Lower leg skin (tissue), 3 donors: ENCODE data around the gene LYST.

Source experiments
- CTCF ChIP-seq, 3 donors: fragments of 450-650 bp; IDR thresholded peaks; one replicate each; pipeline ENCODE4 v1.5.1; 2016; ENCODE audit warnings: antibody characterized with exemption in 3 of 3, mild to moderate bottlenecking in 3 of 3, moderate library complexity in 2 of 3
- POLR2A ChIP-seq, 2 donors: fragments of 450-650 bp; IDR thresholded peaks; one replicate each; pipeline ENCODE4 v1.6.1; 2016 to 2017; ENCODE audit warnings: antibody characterized with exemption in 2 of 2, mild to moderate bottlenecking in 1 of 2, moderate library complexity in 1 of 2

- no peak for TF ChIP-seq CTCF (IDR thresholded peaks at IDR 0.05)
- no peak for TF ChIP-seq POLR2A (IDR thresholded peaks at IDR 0.05)
Observed at GRCh38 chr1:235863699-235864093, 3.0 kb downstream of the LYST start.
